Smooth muscle cell (in vitro differentiated cells): ENCODE measurements around the gene SCLT1. TPM values are rescaled to one million over a fixed set of nuclear protein-coding genes. Genes with fewer than 3 reads are reported as not detected.

Experiments used
- DNase-seq: peaks from one replicate; lab custom pipeline; 2025; ENCODE audit not compliant: unreplicated experiment; lab: John Stamatoyannopoulos, UW
- H2AFZ ChIP-seq: fragments of 200-600 bp; sonication (generic); 2 replicates; pipeline ENCODE4 v1.6.0; 2016; ENCODE audit warnings: antibody characterized with exemption, low read depth, mild to moderate bottlenecking
- H3F3A ChIP-seq: fragments of 200-600 bp; sonication (generic); 2 replicates; pipeline ENCODE4 v1.6.0; 2017; ENCODE audit warnings: antibody characterized with exemption, low read depth
- H3K27ac ChIP-seq: fragments of 200-600 bp; sonication (generic); 2 replicates; pipeline ENCODE4 v1.5.1; 2016; ENCODE audit warnings: low read depth, mild to moderate bottlenecking
- H3K27me3 ChIP-seq: fragments of 200-600 bp; sonication (generic); 2 replicates; pipeline ENCODE4 v1.6.1; 2016; ENCODE audit warnings: low read depth, mild to moderate bottlenecking
- H3K36me3 ChIP-seq: fragments of 200-600 bp; sonication (generic); 2 replicates; pipeline ENCODE4 v1.5.1; 2016; ENCODE audit warnings: low read depth
- H3K4me1 ChIP-seq: fragments of 200-600 bp; sonication (generic); 2 replicates; pipeline ENCODE4 v1.5.1; 2016; ENCODE audit warnings: low read depth
- H3K4me2 ChIP-seq: fragments of 200-600 bp; sonication (generic); 2 replicates; pipeline ENCODE4 v1.6.0; 2016; ENCODE audit warnings: mild to moderate bottlenecking
- H3K4me3 ChIP-seq: fragments of 200-600 bp; sonication (generic); 2 replicates; pipeline ENCODE4 v1.5.1; 2016; ENCODE audit warnings: mild to moderate bottlenecking
- H3K79me2 ChIP-seq: fragments of 200-600 bp; sonication (generic); 2 replicates; pipeline ENCODE4 v1.6.0; 2016; ENCODE audit warnings: low read depth, mild to moderate bottlenecking
- H3K9ac ChIP-seq: fragments of 200-600 bp; sonication (generic); 2 replicates; pipeline ENCODE4 v1.6.0; 2016; ENCODE audit warnings: low read depth
- H3K9me3 ChIP-seq: fragments of 200-600 bp; sonication (generic); replicated peaks from 2 replicates; pipeline ENCODE4 v1.5.1; 2016; ENCODE audit warnings: low read depth
- H4K20me1 ChIP-seq: fragments of 200-600 bp; sonication (generic); 2 replicates; pipeline ENCODE4 v1.6.0; 2016; ENCODE audit warnings: low read depth
- WGBS: methylation state at CpG from one replicate; pipeline ENCODE4 v1.1.7; 2016; ENCODE audit warnings: low lambda C conversion rate; 5-methylcytosine and 5-hydroxymethylcytosine counted together
- polyA plus RNA-seq: library from polyadenylated mRNA; unstranded; fragments of >200 nt; fragmentation: Nextera tagmentation; extraction: Ambion mirVana; gene quantifications from 2 replicates; pipeline ENCODE4 v1.2.1, GENCODE V29; 2016
- total RNA-seq: library from RNA; depleted of rRNA; stranded (reverse); fragments of >200 nt; gene quantifications from 2 replicates; pipeline ENCODE4 v1.2.3, GENCODE V29; 2014
- TF ChIP-seq, protein P1 (sequence below): fragments of 200-600 bp; sonication (generic); IDR thresholded peaks from 2 replicates; pipeline ENCODE4 v1.5.1; 2017; ENCODE audit warnings: borderline replicate concordance, mild to moderate bottlenecking, antibody characterized with exemption; ENCODE audit not compliant: insufficient read depth, poor library complexity, severe bottlenecking

Gene SCLT1
- total and polyA plus RNA-seq, 2 experiments from 2014 or later, result 6.9 to 10.2 TPM

DNA sequence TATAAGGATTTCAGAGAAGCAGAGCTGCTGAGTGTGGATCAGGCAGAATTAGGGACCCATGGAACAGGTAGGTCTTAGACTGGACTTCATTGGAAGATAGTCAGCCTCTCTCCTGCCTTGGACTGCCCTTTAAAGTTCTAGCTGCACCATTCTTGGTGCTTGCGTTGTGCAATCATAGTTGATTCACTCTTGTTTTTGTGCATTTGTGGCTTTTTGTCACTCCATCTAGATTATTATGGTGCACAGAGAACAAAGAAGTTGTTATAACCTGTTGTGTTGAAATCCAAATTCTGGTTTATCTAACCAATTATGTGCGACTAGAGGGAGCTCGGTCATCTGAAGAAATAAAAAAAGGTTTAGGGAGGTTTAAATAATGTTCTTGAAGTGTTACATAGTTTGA is 224.6 kb downstream of the SCLT1 start:
- H3K4me2 ChIP-seq, result no peak overlapping the region
- TF ChIP-seq, protein P1, sequence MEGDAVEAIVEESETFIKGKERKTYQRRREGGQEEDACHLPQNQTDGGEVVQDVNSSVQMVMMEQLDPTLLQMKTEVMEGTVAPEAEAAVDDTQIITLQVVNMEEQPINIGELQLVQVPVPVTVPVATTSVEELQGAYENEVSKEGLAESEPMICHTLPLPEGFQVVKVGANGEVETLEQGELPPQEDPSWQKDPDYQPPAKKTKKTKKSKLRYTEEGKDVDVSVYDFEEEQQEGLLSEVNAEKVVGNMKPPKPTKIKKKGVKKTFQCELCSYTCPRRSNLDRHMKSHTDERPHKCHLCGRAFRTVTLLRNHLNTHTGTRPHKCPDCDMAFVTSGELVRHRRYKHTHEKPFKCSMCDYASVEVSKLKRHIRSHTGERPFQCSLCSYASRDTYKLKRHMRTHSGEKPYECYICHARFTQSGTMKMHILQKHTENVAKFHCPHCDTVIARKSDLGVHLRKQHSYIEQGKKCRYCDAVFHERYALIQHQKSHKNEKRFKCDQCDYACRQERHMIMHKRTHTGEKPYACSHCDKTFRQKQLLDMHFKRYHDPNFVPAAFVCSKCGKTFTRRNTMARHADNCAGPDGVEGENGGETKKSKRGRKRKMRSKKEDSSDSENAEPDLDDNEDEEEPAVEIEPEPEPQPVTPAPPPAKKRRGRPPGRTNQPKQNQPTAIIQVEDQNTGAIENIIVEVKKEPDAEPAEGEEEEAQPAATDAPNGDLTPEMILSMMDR, result no peak
- no peaks in the 10 kb centered on the region for H3K79me2 ChIP-seq
- no peaks in the 10 kb centered on the region for H3K4me1 ChIP-seq
- no peak overlapping the region for H3K9ac ChIP-seq
- no peaks in the 10 kb centered on the region for H4K20me1 ChIP-seq
- DNase-seq, result no peak
- H3K27ac ChIP-seq, result no peak overlapping the region
- WGBS, result 86% methylated on average over 3 of the region's 3 CpGs
- H3K36me3 ChIP-seq, result no peaks in the 10 kb centered on the region
- no peaks in the 10 kb centered on the region for H3K9me3 ChIP-seq
- no peaks in the 10 kb centered on the region for H3K27me3 ChIP-seq
- no peaks in the 10 kb centered on the region for H3F3A ChIP-seq
- H3K4me3 ChIP-seq, result no peak overlapping the region
- H2AFZ ChIP-seq, result no peak overlapping the region

DNA sequence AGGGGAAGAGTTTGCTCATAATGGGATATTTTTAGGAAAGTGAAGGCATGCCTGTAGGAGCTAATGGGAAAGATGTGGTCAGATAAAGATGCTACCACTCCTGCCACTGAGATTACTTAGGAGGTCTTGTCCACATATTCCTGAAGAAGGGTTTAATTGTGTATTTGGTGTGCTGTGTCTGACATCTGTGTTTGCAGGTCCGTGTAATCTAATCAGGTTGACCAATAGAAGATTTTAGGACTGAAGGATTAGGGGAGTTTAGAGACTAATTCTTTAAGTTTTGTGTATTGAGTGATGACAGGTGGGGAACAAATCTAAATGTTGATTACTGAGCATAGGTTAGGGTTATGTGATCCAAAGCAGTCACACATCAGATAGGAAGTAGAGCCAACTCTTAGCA is 226.6 kb downstream of the SCLT1 start:
- Histone ChIP-seq H3K4me2 (no peak overlapping the region), H3K4me3 (no peak overlapping the region), H3K9ac (no peak overlapping the region), H2AFZ (no peak overlapping the region), H3K9me3 (no peaks in the 10 kb centered on the region), H3K27ac (no peak overlapping the region), H3K36me3 (no peaks in the 10 kb centered on the region), H3F3A (no peaks in the 10 kb centered on the region), H3K4me1 (no peaks in the 10 kb centered on the region), H3K27me3 (no peaks in the 10 kb centered on the region), H4K20me1 (no peaks in the 10 kb centered on the region), H3K79me2 (no peaks in the 10 kb centered on the region)
- DNase-seq, result no peak
- TF ChIP-seq, protein P1, result no peak
- WGBS, result 87% methylated on average over 1 of the region's 1 CpG

DNA sequence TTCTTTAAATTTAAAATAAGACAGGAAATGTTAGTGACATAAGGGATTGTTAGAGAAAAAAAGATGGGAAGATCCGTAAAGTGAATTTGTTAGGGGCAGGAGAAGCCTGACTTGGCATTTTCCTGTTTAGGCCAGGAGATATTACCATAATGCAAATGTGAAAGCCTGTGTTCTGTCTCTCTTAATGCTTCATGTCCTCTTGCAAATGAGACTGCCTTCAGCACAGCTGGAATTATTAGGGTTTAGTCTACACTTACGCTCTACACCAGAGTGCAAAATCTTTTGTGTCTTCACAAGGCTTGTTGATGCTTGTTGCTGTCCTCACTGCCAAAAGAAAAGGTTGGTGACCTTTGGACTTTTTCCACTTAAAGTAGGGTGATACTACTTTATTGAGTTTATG is 227.1 kb downstream of the SCLT1 start:
- TF ChIP-seq, protein P1, result no peak
- Histone ChIP-seq H3F3A (peaks cover under 1% of the 10 kb centered on the region), H3K4me2 (no peak overlapping the region), H4K20me1 (no peaks in the 10 kb centered on the region), H3K4me3 (no peak overlapping the region), H3K79me2 (no peaks in the 10 kb centered on the region), H3K9ac (no peak overlapping the region), H3K36me3 (no peaks in the 10 kb centered on the region), H3K27me3 (no peaks in the 10 kb centered on the region), H3K9me3 (no peaks in the 10 kb centered on the region), H3K4me1 (no peaks in the 10 kb centered on the region), H3K27ac (no peak overlapping the region), H2AFZ (no peak overlapping the region)
- DNase-seq, result no peak
- 91% methylated on average over 2 of the region's 2 CpGs for WGBS

DNA sequence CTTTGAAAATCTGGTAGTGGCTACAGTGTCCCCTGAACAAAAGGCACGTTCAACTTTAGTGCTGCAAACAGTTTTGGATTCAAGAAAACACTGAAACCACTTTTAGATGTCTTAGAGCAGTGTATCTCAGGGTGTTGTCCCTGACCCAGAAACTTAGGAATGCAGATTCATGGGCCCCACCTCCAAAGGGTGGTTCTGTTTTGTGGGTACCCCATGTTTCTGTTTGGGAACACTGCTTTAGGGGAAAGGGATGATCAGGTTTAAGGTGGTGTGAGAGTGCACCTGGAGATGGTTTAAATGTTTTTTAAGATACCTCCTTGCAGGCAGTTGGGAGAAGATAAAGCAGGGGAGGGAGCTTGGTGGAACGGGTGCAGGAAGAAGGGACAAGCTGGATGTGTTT is 228.2 kb downstream of the SCLT1 start:
- Histone ChIP-seq H4K20me1 (no peaks in the 10 kb centered on the region), H3K79me2 (no peaks in the 10 kb centered on the region), H3K27me3 (no peaks in the 10 kb centered on the region), H3F3A (peaks cover 12% of the 10 kb centered on the region), H3K4me2 (no peak overlapping the region), H3K9me3 (no peaks in the 10 kb centered on the region), H2AFZ (no peak overlapping the region), H3K27ac (no peak overlapping the region), H3K36me3 (no peaks in the 10 kb centered on the region), H3K4me3 (no peak overlapping the region), H3K4me1 (peaks cover 7% of the 10 kb centered on the region), H3K9ac (no peak overlapping the region)
- 97% methylated on average over 2 of the region's 2 CpGs for WGBS
- TF ChIP-seq, protein P1, result no peak
- no peak for DNase-seq
